GM10847 (cell line): ENCODE measurements around the gene WDR70.

Experiments used
- POLR2A ChIP-seq: IDR thresholded peaks from 2 replicates; pipeline ENCODE4 v1.6.1; 2011; ENCODE audit not compliant: insufficient read length; ENCODE audit errors: extremely low read depth

The WDR70 gene

DNA sequence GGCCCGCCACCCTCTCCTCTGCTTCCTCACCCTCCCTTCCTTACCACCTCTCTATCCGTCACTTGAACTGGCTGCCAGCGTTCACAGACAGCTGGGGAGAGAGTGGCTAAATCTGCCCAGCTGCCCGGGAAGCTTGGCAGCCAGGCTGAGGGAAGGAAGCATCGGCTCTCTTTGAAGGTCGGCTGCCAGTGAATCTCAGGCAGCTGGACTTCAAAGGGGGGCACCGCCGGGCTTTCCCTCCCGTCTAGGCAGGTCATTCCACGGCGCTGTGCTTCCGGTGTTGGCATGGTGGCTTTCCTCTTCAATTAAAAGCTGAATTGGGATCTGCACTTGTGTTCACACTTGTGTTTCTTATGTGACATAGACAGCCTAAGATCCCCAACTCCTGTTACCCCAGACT is 286.8 kb downstream of the WDR70 start:
- TF ChIP-seq POLR2A = no peak

DNA sequence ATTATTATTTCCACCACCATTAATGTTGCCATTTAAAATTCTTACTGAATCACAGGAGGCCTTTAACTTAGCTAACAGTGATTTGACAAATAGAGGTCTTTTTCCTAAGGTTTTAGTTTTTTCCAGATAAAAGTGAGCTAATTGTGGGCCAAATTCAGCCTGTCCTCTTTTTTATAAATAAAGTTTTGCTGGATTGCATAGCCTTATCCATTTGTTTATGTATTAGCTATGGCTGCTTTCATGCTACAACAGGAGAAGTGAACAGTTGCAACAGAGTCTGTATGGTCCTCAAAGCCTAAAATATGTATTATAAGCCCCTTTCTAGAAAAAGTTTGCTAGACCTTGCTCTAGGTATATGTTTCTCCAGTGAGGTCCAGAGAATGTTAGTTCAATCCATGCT is 288.3 kb downstream of the WDR70 start:
- no peak for TF ChIP-seq POLR2A

DNA sequence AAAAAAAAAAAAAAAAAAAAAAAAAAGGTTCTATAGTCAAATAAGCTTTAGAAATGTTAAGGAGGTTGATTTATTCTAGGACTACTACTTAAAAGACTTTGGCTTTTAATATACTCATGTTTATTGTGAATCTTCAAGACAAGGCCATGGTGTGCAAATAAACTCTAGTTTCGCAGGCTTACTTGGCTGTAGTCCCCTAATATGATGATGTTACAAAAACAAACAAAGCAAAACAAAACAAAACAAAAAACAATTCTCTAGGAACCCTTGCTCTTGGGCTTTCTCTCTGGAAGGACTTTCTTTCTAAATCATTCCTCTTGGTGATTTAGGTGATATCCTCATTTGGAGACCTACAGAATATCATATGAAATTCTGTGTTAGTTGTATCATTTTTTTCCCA is 288.7 kb downstream of the WDR70 start:
- no peak for TF ChIP-seq POLR2A

DNA sequence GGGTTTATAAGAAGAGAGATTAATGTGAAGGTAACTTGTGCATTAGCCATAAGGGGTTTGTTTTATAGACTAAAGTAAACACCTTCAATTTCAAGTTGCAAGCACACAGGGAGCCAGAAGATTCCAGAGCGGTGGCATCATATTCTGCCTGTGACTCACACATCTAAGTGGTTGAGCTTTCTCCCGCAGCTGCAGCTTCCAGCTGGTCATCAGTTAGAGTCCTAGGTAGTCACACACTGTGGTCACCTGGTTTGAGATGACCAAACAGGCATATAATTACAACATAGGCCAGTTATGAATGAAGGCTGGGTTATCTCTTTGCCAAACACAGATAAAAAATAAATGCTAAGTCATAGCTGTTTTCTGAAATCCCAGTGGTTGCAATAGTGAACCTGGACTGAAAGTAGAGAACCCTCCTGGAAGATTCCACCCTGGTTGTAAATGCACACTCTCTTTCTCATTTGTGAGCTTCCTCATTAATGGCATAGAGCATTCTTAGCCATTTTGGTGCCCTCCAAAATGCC is 289.5 kb downstream of the WDR70 start:
- TF ChIP-seq POLR2A = no peak

DNA sequence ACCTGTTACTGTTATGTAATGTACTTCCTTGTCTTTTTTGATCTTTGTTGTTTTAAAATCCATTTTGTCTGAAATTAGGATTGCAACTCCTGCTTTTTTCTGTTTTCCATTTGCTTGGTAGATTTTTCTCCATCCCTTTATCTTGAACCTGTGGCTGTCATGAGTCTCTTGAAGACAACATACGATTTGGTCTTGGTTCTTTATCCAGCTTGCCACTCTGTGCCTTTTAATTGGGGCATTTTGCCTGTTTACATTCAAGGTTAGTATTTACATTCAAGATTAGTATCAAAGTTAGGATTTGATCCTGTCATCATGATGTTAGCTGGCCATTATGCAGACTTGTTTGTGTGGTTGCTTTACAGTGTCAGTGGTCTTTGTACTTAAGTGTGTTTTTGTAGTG is 304.0 kb downstream of the WDR70 start:
- TF ChIP-seq POLR2A = no peak

DNA sequence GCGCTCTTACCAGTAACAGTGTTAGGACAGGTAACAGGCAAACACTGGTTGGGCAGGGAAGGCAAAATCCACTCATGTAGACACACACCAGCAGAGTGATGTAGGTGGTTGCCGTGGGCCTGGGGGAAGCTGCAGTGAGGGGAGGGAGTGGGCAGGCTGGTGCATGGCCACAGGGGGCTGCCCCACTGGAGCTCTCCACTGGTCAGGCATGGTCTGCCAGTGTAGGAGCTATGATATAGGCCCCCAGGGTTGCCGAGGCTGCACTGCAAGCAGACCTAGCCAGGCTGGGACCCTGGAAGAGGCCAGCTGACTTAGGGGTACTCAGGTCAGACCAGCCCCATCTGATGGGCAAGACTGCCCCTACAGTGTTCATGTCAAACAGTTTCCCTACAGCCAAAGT is 306.1 kb downstream of the WDR70 start:
- TF ChIP-seq POLR2A = no peak

DNA sequence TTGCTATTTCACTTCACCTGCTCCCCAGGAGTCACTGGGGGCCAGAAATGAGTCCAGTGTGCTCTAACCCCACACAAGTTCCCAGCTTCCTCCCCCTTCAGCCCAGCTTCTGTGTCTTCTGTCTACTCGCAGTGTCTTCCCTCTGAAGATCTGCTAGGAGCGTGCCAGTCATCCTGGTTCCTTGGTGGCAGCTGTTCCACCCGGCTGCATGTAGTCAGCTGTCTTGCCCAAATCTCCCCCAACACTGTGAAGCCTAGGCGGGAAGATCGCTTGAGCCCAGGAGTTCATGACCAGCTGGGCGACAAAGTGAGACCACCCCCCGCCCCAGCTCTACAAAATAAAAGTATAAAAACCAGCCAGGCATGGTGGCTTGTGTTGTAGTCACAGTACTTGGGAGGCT is 306.7 kb downstream of the WDR70 start:
- no peak for TF ChIP-seq POLR2A

DNA sequence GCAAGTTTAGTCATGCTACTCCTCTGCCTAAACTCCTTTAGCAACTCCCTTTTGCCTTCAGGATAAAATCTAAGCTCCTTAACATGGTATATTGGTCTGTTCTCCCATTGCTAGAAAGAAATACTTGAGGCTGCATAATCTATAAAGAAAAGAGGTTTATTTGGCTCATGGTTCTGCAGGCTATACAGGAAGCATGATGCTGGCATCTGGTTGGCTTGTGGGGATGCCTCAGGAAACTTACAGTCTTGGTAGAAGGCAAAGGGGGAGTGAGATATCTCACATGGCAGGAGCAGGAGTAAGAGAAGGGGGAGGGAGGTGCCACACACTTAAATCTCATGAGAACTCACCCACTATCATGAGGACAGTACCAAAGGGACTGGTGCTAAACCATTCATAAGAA is 315.7 kb downstream of the WDR70 start:
- TF ChIP-seq POLR2A = no peak

DNA sequence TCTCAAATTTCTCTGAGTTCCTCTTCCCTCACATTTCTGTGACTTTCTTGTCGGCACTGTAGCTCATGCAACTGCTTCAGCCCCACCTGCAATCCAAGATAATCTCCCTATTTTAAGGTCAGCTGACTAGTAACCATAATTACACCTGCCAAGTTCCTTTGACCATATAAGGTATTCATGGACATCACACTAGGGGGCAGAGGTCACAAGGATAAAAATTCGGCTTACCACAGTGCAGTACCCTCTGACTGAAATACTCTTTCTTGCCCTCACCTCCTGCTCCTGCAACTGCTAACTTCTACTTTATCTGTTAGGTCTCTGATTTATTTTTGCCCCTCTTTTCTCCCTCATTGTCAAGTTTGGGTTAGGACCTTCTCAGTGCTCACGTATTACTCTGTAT is 316.5 kb downstream of the WDR70 start:
- no peak for TF ChIP-seq POLR2A

DNA sequence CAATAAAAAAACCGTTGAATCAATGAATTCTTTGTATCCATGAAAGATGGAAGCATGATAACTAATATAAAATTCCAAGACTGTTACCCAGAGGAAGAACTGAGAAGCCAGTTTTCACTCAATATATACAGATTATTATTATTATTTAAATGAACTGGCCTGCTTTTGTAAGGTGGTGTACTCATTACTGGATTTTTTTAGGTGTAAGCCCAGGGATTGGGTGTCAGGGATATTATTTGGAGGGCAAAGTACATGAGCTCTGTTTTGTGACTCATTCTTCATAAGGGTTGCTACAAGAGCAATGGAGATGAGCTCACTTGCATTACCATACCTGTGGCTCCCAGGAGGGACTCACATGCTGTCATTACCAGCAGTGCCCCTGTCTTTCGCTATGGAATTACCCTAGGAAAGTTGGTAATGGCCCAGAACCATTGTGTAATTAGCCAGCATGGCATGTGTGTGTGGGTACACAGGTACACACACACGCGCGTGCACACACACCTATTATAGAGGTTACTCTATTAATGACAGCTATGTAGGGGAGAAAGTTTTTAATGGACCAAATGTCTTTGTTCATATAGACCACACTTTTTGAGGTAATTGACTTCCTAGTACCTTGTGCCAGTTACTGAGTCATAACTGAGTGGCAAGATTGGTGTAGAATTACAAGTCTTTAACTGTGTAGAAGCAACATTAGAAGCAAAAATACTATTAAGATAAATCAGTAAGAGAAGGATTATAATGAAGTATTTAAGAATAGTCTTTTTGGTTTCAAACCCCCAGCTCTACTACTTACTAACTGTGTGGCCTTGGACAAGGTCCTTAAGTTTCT is 317.3 kb downstream of the WDR70 start:
- no peak for TF ChIP-seq POLR2A

DNA sequence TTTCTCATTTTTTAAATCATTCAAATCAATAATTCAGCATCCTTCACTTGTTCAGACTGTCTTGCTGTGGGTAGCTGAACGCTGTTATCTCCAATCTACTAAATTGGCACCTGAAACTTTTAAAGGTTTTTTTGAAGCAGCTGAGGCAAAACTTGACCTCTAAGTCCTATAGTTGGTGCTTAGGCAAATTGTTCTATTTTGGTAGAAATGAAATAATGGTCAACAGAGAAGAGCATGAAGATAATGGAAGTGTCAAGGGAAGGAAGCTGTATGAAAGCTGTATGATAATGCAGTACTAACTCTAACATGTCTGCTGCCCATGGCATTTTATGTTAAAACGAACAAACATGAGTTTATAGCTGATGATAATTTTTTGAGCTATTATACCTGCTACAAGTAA is 322.8 kb downstream of the WDR70 start:
- no peak for TF ChIP-seq POLR2A

DNA sequence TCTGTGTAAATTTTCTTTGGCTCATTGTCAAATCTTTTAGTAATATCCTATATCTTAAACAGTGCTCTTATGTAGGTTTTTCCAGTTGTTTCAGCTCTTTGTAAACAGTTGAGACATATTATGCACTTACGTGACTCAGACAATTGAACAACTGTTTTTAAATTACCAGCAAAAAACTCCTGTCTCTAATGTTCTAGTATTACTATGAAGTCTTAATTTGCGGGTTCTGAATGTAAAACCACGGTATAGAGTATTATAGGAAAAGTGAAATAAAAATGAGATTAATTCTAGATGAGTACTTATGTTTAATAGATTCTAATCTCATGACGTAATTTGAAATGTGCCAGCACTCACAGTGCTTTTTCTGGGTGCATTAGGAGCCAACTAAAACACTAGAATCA is 324.7 kb downstream of the WDR70 start:
- no peak for TF ChIP-seq POLR2A

DNA sequence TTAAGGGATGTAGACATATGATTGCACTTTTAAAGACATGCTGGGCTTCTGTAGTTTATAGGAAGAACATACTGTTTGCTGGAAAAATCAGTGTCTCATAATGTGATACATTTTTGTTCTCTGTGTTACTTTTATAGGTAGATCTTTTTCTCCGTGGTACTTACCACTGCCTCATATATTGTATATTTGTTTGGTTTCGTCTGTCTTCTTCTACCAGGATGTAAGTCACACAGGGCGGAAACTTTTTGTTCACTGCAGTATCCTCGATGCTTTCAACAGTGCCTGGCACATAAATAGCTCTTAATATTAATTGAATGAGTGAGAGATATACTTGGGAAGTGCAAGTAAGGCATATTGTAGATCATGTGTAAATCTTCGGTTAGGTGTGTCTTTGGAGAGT is 325.3 kb downstream of the WDR70 start:
- TF ChIP-seq POLR2A = no peak

DNA sequence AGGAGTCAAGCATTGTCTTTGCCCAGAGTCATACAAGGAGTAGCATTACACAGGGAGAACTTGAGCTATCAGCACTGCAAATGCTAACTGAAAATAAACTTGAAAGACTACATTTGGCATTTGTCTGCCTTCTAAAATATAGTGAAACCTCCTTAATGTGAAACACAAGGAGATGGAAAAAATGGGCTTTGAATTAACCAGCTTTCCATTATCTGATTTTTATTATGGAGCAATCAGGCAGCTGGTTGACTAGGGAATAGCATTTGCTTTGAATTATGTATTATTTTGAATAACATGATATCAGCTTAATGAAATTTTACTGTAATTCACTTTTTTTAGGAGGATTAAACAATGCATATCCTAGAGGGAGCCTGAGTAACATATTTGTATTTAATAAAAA is 329.9 kb downstream of the WDR70 start:
- TF ChIP-seq POLR2A = no peak

DNA sequence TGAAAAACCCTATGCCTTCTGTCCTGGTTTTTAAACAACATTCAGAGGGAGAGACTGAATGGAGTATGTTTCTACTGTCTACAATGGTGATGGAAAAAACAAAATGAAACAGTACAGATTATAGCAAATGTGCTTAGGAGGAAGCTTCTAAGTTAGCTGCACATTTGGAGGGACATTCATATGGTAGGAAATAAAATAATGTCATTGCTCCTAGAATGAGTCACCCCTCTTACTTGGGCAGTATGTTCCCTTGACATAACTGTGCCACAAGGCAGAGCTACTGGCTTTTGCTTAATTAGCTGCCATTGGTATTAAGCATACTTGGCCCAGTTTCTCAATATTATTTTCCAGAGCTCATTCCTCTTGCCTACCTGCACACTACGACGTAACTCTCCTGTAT is 331.8 kb downstream of the WDR70 start:
- TF ChIP-seq POLR2A = no peak

DNA sequence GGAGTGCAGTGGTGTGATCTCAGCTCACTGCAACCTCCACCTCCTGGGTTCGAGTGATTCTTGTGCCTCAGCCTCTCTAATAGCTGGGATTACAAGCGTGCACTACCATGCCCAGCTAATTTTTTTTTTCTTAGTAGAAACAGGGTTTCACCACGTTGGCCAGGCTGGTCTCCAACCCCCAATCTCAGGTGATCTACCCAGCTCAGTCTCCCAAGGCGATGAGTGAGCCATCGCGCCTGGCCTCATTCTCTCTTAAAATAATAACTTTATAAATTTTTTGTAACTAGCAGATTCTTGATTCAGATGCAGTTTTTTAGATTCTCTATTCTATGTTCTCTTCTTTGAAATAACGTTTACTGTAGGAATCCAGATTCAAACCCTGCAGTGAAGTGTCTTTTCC is 333.6 kb downstream of the WDR70 start:
- no peak for TF ChIP-seq POLR2A

DNA sequence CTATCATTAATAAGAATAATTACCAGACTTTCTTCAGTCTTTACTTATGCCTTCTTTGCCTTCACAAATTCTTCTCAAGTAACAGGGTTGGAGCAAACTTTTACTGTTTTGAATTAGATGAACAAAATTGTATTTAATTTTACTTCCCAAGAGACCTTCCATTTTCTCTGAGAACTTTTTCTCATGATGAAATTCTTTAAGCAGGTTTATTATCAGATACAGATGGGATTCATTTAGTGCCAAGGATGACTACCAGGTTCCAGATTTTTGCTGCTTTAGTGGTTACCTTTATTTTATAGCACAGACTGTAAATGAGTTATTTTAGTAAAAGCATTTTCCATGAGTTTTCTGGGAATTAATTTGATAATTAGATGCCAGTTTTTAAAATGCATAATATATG is 335.6 kb downstream of the WDR70 start:
- TF ChIP-seq POLR2A = no peak

DNA sequence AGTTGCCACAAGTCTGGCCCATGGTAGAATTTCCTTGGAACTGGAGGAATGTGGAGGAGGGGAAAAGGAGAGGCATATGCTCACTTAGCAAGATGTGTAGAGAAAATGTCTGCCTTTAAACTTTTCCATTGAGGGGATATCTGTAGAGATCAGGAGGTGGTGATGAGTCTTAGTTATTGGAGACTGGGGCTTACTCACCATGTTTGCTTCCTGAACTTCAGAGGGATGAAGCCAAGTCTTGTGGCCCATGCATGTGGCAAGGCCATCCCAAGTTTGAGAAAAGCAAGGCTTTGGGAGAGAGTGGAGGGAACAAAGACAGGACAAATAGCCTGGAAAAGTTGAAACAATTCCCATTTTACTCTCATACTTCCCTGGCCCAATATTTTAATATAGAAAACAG is 336.2 kb downstream of the WDR70 start:
- no peak for TF ChIP-seq POLR2A

DNA sequence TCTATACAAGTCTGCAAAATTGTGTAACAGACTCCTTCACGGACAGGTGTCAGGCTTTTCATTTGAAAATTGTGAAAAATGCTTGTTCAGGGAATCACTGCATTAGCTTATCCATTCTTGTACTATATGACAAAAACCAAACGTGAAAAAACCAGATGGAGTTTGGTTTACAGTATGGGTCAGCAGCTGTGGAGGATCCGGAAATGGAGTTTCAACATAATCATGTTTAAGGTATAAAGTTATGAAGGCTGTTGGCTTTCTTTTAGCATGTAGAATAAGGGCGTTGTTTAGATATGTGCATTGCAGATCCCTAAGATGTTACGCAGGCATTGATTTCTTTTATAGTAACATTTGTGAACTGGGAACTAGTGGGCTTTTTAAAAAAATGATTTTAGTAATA is 336.9 kb downstream of the WDR70 start:
- no peak for TF ChIP-seq POLR2A
